ENCODE results near the gene DACH2. TPM values are rescaled to one million over a fixed set of nuclear protein-coding genes. Genes with fewer than 3 reads are reported as not detected.
A peak's percentile ranks its signal among the peaks of the same experiment; 100 is the strongest.
"Not testable (repeated sequence)": the region's sequence is repeated elsewhere in the genome, so short reads cannot be mapped to it uniquely, and the experiment has no call there.

Gene DACH2
- polyA plus RNA-seq, 1 of the 3 experiments (the other 2 are of a cell fraction): not detected

GRCh38 chrX:86171366-86171765 lies 23.1 kb downstream of the DACH2 start:
- no peaks in the 10 kb centered on the region for H3K9me2 ChIP-seq
- H3K4me1 ChIP-seq (ENCODE audit: control insufficient read depth in 1 of 2, insufficient read depth in 2 of 2, low read depth in 1 of 2, low read length in 1 of 2): no peaks in the 10 kb centered on the region
- ChIA-PET CTCF (interaction anchor here (0.7 to 1.1 kb wide), 3 partner anchors 18 to 544 kb away, joined by 3 to 4 read pairs (median 4); no protein-coding TSS in a partner anchor), POLR2A (no interaction called here)
- no peaks in the 10 kb centered on the region for H3K79me2 ChIP-seq (ENCODE audit: insufficient read depth)
- TF ChIP-seq, protein P1, sequence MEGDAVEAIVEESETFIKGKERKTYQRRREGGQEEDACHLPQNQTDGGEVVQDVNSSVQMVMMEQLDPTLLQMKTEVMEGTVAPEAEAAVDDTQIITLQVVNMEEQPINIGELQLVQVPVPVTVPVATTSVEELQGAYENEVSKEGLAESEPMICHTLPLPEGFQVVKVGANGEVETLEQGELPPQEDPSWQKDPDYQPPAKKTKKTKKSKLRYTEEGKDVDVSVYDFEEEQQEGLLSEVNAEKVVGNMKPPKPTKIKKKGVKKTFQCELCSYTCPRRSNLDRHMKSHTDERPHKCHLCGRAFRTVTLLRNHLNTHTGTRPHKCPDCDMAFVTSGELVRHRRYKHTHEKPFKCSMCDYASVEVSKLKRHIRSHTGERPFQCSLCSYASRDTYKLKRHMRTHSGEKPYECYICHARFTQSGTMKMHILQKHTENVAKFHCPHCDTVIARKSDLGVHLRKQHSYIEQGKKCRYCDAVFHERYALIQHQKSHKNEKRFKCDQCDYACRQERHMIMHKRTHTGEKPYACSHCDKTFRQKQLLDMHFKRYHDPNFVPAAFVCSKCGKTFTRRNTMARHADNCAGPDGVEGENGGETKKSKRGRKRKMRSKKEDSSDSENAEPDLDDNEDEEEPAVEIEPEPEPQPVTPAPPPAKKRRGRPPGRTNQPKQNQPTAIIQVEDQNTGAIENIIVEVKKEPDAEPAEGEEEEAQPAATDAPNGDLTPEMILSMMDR (IDR thresholded peaks at IDR 0.05): peak; percentile 65
- TF ChIP-seq USF2 (IDR thresholded peaks at IDR 0.05; ENCODE audit: borderline replicate concordance, low read depth, low read length) (no peak), SMC3 (IDR thresholded peaks at IDR 0.05; ENCODE audit: low read depth, low read length) (peak; percentile 39), RAD21 (IDR thresholded peaks at IDR 0.05; ENCODE audit: low read length) (peak; percentile 65), POLR2AphosphoS5 (IDR thresholded peaks at IDR 0.05; ENCODE audit: low read depth, low read length) (no peak)
- no peak overlapping the region for H3K4me3 ChIP-seq (ENCODE audit: low read depth in 2 of 2, low read length in 1 of 2)
- no peak overlapping the region for H3K27ac ChIP-seq (ENCODE audit: low read depth in 2 of 2, low read length in 1 of 2)
- H3K36me3 ChIP-seq (replicated peaks in 1 of 2; ENCODE audit: control insufficient read depth in 1 of 2, insufficient read depth in 2 of 2, low read length in 1 of 2): no peaks in the 10 kb centered on the region
- peak; percentile 4 for DNase-seq
- no peak overlapping the region for H2AFZ ChIP-seq (ENCODE audit: low read depth)
- WGBS (ENCODE audit: low lambda C conversion rate): 25% methylated on average over 2 of the region's 3 CpGs
- H3F3A ChIP-seq (replicated peaks; ENCODE audit: insufficient read depth): no peaks in the 10 kb centered on the region
- no peaks in the 10 kb centered on the region for H4K20me1 ChIP-seq (ENCODE audit: insufficient read depth)
- no peak overlapping the region for H3K4me2 ChIP-seq
- no peak overlapping the region for H3K9ac ChIP-seq
- no peaks in the 10 kb centered on the region for H3K9me3 ChIP-seq
- no peaks in the 10 kb centered on the region; the same call in 1 of the 2 replicates for H3K27me3 ChIP-seq (ENCODE audit: insufficient read depth)

DNA sequence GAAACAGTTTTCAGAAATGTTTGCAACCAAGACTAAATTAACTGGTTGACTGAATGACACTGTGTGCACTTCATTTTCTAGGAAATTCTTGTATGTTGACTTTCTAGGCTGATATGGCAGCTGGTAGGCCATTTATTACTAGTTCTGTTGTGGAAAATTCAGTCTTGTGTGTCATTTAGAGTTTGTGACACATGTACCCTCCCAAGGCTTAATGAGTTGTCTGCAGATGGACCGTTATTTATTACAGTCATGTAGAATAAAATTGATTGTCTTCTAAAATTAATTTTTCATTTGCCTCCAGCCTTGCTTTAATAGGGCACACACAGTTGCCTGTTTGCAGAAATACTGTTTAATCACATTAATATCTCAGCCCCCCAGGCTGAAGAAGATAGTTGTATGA lies 30.7 kb downstream of the DACH2 start:
- 0% methylated on average over 1 of the region's 1 CpG for WGBS (ENCODE audit: low lambda C conversion rate)
- H4K20me1 ChIP-seq (ENCODE audit: insufficient read depth): no peaks in the 10 kb centered on the region
- H3K4me2 ChIP-seq: no peak overlapping the region
- no peaks in the 10 kb centered on the region for H3K9me3 ChIP-seq
- POLR2A ChIA-PET: no interaction called here
- H3K9ac ChIP-seq: no peak overlapping the region
- CTCF ChIA-PET: no interaction called here
- H3K79me2 ChIP-seq (ENCODE audit: insufficient read depth): no peaks in the 10 kb centered on the region
- no peak for TF ChIP-seq FOXJ3 (CRISPR knock-in tag; IDR thresholded peaks at IDR 0.05)
- TF ChIP-seq SIN3A (IDR thresholded peaks at IDR 0.05; ENCODE audit: borderline replicate concordance, low read depth, low read length): no peak
- no peak for TF ChIP-seq FOSL2 (IDR thresholded peaks at IDR 0.05; ENCODE audit: borderline replicate concordance, low read depth)
- no peak for TF ChIP-seq EZH2phosphoT487 (IDR thresholded peaks at IDR 0.05; ENCODE audit: borderline replicate concordance, low read depth)
- no peak for TF ChIP-seq USF2 (IDR thresholded peaks at IDR 0.05; ENCODE audit: borderline replicate concordance, low read depth, low read length)
- TF ChIP-seq JUND (IDR thresholded peaks at IDR 0.05): no peak
- TF ChIP-seq RAD21 (IDR thresholded peaks at IDR 0.05; ENCODE audit: low read length): no peak
- TF ChIP-seq USF1 (IDR thresholded peaks at IDR 0.05; ENCODE audit: borderline replicate concordance, low read depth): no peak
- no peak for TF ChIP-seq RFX5 (IDR thresholded peaks at IDR 0.05; ENCODE audit: low read length)
- TF ChIP-seq, protein P2, sequence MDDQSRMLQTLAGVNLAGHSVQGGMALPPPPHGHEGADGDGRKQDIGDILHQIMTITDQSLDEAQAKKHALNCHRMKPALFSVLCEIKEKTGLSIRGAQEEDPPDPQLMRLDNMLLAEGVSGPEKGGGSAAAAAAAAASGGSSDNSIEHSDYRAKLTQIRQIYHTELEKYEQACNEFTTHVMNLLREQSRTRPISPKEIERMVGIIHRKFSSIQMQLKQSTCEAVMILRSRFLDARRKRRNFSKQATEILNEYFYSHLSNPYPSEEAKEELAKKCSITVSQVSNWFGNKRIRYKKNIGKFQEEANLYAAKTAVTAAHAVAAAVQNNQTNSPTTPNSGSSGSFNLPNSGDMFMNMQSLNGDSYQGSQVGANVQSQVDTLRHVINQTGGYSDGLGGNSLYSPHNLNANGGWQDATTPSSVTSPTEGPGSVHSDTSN (IDR thresholded peaks at IDR 0.05): no peak
- no peak for TF ChIP-seq FOXM1 (IDR thresholded peaks at IDR 0.05; ENCODE audit: low read depth)
- TF ChIP-seq MAX (IDR thresholded peaks at IDR 0.05; ENCODE audit: low read depth): no peak
- TF ChIP-seq TAF1 (IDR thresholded peaks at IDR 0.05; ENCODE audit: borderline replicate concordance, low read depth, low read length): no peak
- TF ChIP-seq GATA2 (CRISPR knock-in tag; IDR thresholded peaks at IDR 0.05): no peak
- H2AFZ ChIP-seq (ENCODE audit: low read depth): no peak overlapping the region
- no peaks in the 10 kb centered on the region; the same call in 1 of the 2 replicates for H3K27me3 ChIP-seq (ENCODE audit: insufficient read depth)
- H3K27ac ChIP-seq (ENCODE audit: low read depth in 2 of 2, low read length in 1 of 2): no peak overlapping the region
- H3K36me3 ChIP-seq (replicated peaks in 1 of 2; ENCODE audit: control insufficient read depth in 1 of 2, insufficient read depth in 2 of 2, low read length in 1 of 2): no peaks in the 10 kb centered on the region
- no peaks in the 10 kb centered on the region for H3K9me2 ChIP-seq
- H3K4me1 ChIP-seq (ENCODE audit: control insufficient read depth in 1 of 2, insufficient read depth in 2 of 2, low read depth in 1 of 2, low read length in 1 of 2): no peaks in the 10 kb centered on the region
- H3K4me3 ChIP-seq (ENCODE audit: low read depth in 2 of 2, low read length in 1 of 2): no peak overlapping the region
- no peaks in the 10 kb centered on the region for H3F3A ChIP-seq (replicated peaks; ENCODE audit: insufficient read depth)
- DNase-seq: no peak

- whole genome bisulfite sequencing (ENCODE audit: low lambda C conversion rate): 21% methylated on average over 7 of the region's 7 CpGs
- H3K4me1 ChIP-seq (ENCODE audit: control insufficient read depth in 1 of 2, insufficient read depth in 2 of 2, low read depth in 1 of 2, low read length in 1 of 2); H3K4me2 ChIP-seq; H3K79me2 ChIP-seq (ENCODE audit: insufficient read depth); H4K20me1 ChIP-seq (ENCODE audit: insufficient read depth); H3K9me3 ChIP-seq; H3K9me2 ChIP-seq; H2AFZ ChIP-seq (ENCODE audit: low read depth); CTCF ChIA-PET; H3K4me3 ChIP-seq (ENCODE audit: low read depth in 2 of 2, low read length in 1 of 2); H3K27ac ChIP-seq (ENCODE audit: low read depth in 2 of 2, low read length in 1 of 2); DNase-seq; POLR2A ChIA-PET; H3K36me3 ChIP-seq (replicated peaks in 1 of 2; ENCODE audit: control insufficient read depth in 1 of 2, insufficient read depth in 2 of 2, low read length in 1 of 2); H3K9ac ChIP-seq; H3F3A ChIP-seq (replicated peaks; ENCODE audit: insufficient read depth); H3K27me3 ChIP-seq (ENCODE audit: insufficient read depth): not testable (repeated sequence)
Measured at GRCh38 chrX:86181325-86181724, 33.1 kb downstream of the DACH2 start.
